ENCODE measurements around the gene PAQR9. TPM values are rescaled to one million over a fixed set of nuclear protein-coding genes. Genes with fewer than 3 reads are reported as not detected.

PAQR9 gene
- total and polyA plus RNA-seq, 2 donors (not counting 1 experiment from before 2014, with no cell fraction given) = not detected

DNA sequence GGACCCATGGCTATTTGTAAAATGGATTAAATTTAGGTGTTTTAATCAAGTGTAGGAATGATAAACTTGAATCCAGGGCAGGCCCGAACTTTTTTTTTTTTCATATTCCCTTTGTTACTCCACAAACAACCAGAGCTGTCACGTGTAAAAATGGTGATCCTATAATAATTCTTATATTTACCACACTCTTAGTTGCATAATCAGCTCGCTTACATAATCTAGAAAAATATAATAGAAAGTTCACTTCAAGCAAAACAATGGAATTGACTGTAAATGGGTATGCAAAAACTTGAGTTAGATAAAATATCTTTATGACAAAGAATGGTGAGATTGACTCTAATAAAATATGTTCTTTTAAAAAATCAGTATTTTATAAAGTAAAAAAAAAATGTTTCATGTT is 2.1 kb upstream of the PAQR9 start:
- Histone ChIP-seq H3K9me3 (ENCODE audit: control extremely low read depth in 1 of 3, control insufficient read depth in 2 of 3, insufficient read depth in 1 of 3, low read length in 2 of 3) (peaks cover 0 to 10% (median 0%) of the 10 kb centered on the region in 3 donors), H3K27ac (ENCODE audit: low read length in 2 of 2) (no peak overlapping the region), H3K79me2 (ENCODE audit: control insufficient read depth, insufficient read depth, low read length) (no peaks in the 10 kb centered on the region), H3K9ac (ENCODE audit: low read length) (no peak overlapping the region), H3K36me3 (replicated peaks in 1 of 2; ENCODE audit: control extremely low read depth in 1 of 2, control insufficient read depth in 1 of 2, extremely low read depth in 1 of 2, insufficient read depth in 2 of 2, low read length in 1 of 2) (no peaks in the 10 kb centered on the region), H3K4me1 (ENCODE audit: control insufficient read depth in 2 of 2, insufficient read depth in 2 of 2, low read length in 2 of 2) (peaks cover 8 to 10% of the 10 kb centered on the region in 2 donors), H3K27me3 (replicated peaks in 1 of 4; ENCODE audit: control extremely low read depth in 1 of 4, control insufficient read depth in 3 of 4, insufficient read depth in 4 of 4, low read length in 3 of 4) (peaks cover 0 to 41% (median 27%) of the 10 kb centered on the region in 4 experiments), H3K4me2 (replicated peaks; ENCODE audit: low read depth, low read length, poor library complexity, severe bottlenecking) (no peak overlapping the region), H2AFZ (ENCODE audit: insufficient read depth, low read depth, low read length, poor library complexity, severe bottlenecking) (no peak overlapping the region), H3K4me3 (ENCODE audit: control extremely low read depth in 1 of 5, extremely low read depth in 1 of 5, insufficient read depth in 1 of 5, low read depth in 2 of 5, low read length in 4 of 5) (no peak overlapping the region), H4K20me1 (ENCODE audit: control insufficient read depth, insufficient read depth, low read length, poor library complexity, severe bottlenecking) (no peaks in the 10 kb centered on the region)
- no CpG with 5 or more reads among the region's 3 CpGs for WGBS (ENCODE audit: insufficient coverage)
- Mint-ChIP-seq H3K9me3 (ENCODE audit: insufficient read depth) (no peaks in the 10 kb centered on the region), H3K27ac (no peak overlapping the region), H3K27me3 (peaks cover 51% of the 10 kb centered on the region), H3K4me1 (peaks cover 14% of the 10 kb centered on the region), H3K4me3 (no peak overlapping the region)
- ChIA-PET CTCF (interaction anchor here (0.7 kb wide), 1 partner anchor 724 kb away, joined by 4 read pairs; no protein-coding TSS in a partner anchor), POLR2A (no interaction called here)
- ATAC-seq (ENCODE audit: low read depth) (no peak), DNase-seq (no peak)
- no peak for TF ChIP-seq EZH2 (IDR thresholded peaks at IDR 0.05; ENCODE audit: borderline replicate concordance, insufficient read depth, low read depth, low read length, poor library complexity, severe bottlenecking)
- TF ChIP-seq, protein P1, sequence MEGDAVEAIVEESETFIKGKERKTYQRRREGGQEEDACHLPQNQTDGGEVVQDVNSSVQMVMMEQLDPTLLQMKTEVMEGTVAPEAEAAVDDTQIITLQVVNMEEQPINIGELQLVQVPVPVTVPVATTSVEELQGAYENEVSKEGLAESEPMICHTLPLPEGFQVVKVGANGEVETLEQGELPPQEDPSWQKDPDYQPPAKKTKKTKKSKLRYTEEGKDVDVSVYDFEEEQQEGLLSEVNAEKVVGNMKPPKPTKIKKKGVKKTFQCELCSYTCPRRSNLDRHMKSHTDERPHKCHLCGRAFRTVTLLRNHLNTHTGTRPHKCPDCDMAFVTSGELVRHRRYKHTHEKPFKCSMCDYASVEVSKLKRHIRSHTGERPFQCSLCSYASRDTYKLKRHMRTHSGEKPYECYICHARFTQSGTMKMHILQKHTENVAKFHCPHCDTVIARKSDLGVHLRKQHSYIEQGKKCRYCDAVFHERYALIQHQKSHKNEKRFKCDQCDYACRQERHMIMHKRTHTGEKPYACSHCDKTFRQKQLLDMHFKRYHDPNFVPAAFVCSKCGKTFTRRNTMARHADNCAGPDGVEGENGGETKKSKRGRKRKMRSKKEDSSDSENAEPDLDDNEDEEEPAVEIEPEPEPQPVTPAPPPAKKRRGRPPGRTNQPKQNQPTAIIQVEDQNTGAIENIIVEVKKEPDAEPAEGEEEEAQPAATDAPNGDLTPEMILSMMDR (IDR thresholded peaks at IDR 0.05) = no peak
- intact Hi-C loops (cut with micrococcal nuclease) = no loop called here

DNA sequence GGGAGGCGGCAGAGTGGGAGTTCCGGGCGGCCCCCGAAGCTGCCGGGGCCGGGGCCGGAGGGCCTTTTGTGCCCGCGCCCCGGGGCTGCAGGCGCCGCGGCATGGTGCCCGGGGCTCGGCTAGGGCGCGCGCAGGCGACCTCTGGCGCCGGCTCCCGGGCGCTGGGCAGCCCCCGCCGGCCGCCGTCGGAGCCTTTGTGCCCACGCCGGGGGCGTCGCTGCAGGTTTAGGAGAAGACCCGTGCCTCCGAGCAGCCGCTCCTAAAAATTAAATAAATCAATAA is 299 bp downstream of the PAQR9 start:
- Histone ChIP-seq H2AFZ (ENCODE audit: insufficient read depth, low read depth, low read length, poor library complexity, severe bottlenecking) (peak overlapping the region; percentile 22), H3K79me2 (ENCODE audit: control insufficient read depth, insufficient read depth, low read length) (no peaks in the 10 kb centered on the region), H3K36me3 (replicated peaks in 1 of 2; ENCODE audit: control extremely low read depth in 1 of 2, control insufficient read depth in 1 of 2, extremely low read depth in 1 of 2, insufficient read depth in 2 of 2, low read length in 1 of 2) (no peaks in the 10 kb centered on the region), H3K4me2 (replicated peaks; ENCODE audit: low read depth, low read length, poor library complexity, severe bottlenecking) (peak overlapping the region; percentile 76), H3K9me3 (ENCODE audit: control extremely low read depth in 1 of 3, control insufficient read depth in 2 of 3, insufficient read depth in 1 of 3, low read length in 2 of 3) (peaks cover 0 to 10% (median 0%) of the 10 kb centered on the region in 3 donors), H3K27ac (ENCODE audit: low read length in 2 of 2) (no peak overlapping the region), H3K27me3 (replicated peaks in 1 of 4; ENCODE audit: control extremely low read depth in 1 of 4, control insufficient read depth in 3 of 4, insufficient read depth in 4 of 4, low read length in 3 of 4) (peaks cover 0 to 35% (median 31%) of the 10 kb centered on the region in 4 experiments), H3K4me3 (ENCODE audit: control extremely low read depth in 1 of 5, extremely low read depth in 1 of 5, insufficient read depth in 1 of 5, low read depth in 2 of 5, low read length in 4 of 5) (peak overlapping the region in 2 of 5 experiments; percentile 20 to 33), H3K9ac (ENCODE audit: low read length) (no peak overlapping the region), H3K4me1 (ENCODE audit: control insufficient read depth in 2 of 2, insufficient read depth in 2 of 2, low read length in 2 of 2) (peaks cover 8 to 10% of the 10 kb centered on the region in 2 donors), H4K20me1 (ENCODE audit: control insufficient read depth, insufficient read depth, low read length, poor library complexity, severe bottlenecking) (no peaks in the 10 kb centered on the region)
- Mint-ChIP-seq H3K27me3 (peaks cover 60% of the 10 kb centered on the region), H3K9me3 (ENCODE audit: insufficient read depth) (no peaks in the 10 kb centered on the region), H3K4me1 (peaks cover 14% of the 10 kb centered on the region), H3K4me3 (peak overlapping the region; percentile 88), H3K27ac (no peak overlapping the region)
- DNase-seq = no peak
- no peak for TF ChIP-seq EZH2 (IDR thresholded peaks at IDR 0.05; ENCODE audit: borderline replicate concordance, insufficient read depth, low read depth, low read length, poor library complexity, severe bottlenecking)
- ChIA-PET CTCF (no interaction called here), POLR2A (no interaction called here)
- WGBS (ENCODE audit: insufficient coverage) = under 1% methylated on average over 35 of the region's 35 CpGs
- intact Hi-C loops (cut with micrococcal nuclease) = no loop called here
- ATAC-seq (ENCODE audit: low read depth) = no peak

Measured in B cell (primary cell).